A549 (cell line): ENCODE measurements around the gene PDK4. TPM values are rescaled to one million over a fixed set of nuclear protein-coding genes. Genes with fewer than 3 reads are reported as not detected.

Experiments
- ATAC-seq, 2 experiments: fragments of 200-7000 bp in 1 of 2; fragments of >200 bp in 1 of 2; cut with Nextera tagmentation in 1 of 2; cut with Tn5 transposase in 1 of 2; 3 replicates each; pipeline versions ENCODE4 v1.8.0 to v1.9.1; 2018 to 2020; ENCODE audit warnings: mild to moderate bottlenecking in 1 of 2, moderate library complexity in 1 of 2
- CTCF ChIA-PET: fragments of 300-600 bp; sonication (Branson Sonifier 250); formaldehyde crosslinking; extraction: SDS; loops from one replicate; lab custom pipeline; 2021; ENCODE audit warnings: antibody characterized with exemption, inconsistent platforms; lab: Yijun Ruan, JAX
- POLR2A ChIA-PET: fragments of 350-600 bp; formaldehyde crosslinking; extraction: SDS; loops from one replicate; lab custom pipeline; 2021; ENCODE audit warnings: antibody characterized with exemption, inconsistent platforms; lab: Yijun Ruan, JAX
- DNase-seq, 2 experiments: peaks; one replicate each; pipeline versions ENCODE4 v3.0.0 to v3.0.0-alpha.2; 2011 to 2016; ENCODE audit warnings: low read depth in 1 of 2, low spot score in 1 of 2
- FAIRE-seq: peaks from 2 replicates; lab custom pipeline; 2011; peaks lifted over from hg19 to GRCh38; lab: Jason Lieb, UNC
- H3K27ac ChIP-seq, 2 experiments: fragments of >200 bp; sonication (Bioruptor Twin); formaldehyde crosslinking; 3 replicates each; pipeline ENCODE4 v1.5.1; 2016 to 2017
- H3K4me1 ChIP-seq: fragments of >200 bp; sonication (Bioruptor Twin); formaldehyde crosslinking; 3 replicates; pipeline ENCODE4 v1.6.1; 2016
- H3K4me2 ChIP-seq: fragments of >200 bp; sonication (Bioruptor Twin); formaldehyde crosslinking; 3 replicates; pipeline ENCODE4 v1.6.1; 2016
- H3K4me3 ChIP-seq: fragments of >200 bp; sonication (Bioruptor Twin); formaldehyde crosslinking; 3 replicates; pipeline ENCODE4 v1.5.1; 2016
- H3K9me3 ChIP-seq: fragments of >200 bp; sonication (Bioruptor Twin); formaldehyde crosslinking; 3 replicates; pipeline ENCODE4 v1.6.1; 2016
- CBX8 ChIP-seq: fragments of 200-600 bp; sonication (generic); IDR thresholded peaks from 2 replicates; pipeline ENCODE4 v1.6.1; 2016
- FOSL2 ChIP-seq, 2 experiments: fragments of 450-650 bp in 1 of 2; fragments of >200 bp in 1 of 2; sonication (Bioruptor Twin) in 1 of 2; formaldehyde crosslinking; IDR thresholded peaks; 2 replicates each; pipeline versions ENCODE4 v1.5.0 to v1.6.1; 2016 to 2020; ENCODE audit warnings: mild to moderate bottlenecking in 1 of 2, moderate library complexity in 1 of 2
- HEYL ChIP-seq: fragments of 250-450 bp; sonication (Bioruptor Pico); IDR thresholded peaks from 2 replicates; pipeline ENCODE4 v1.8.0; 2021; ENCODE audit warnings: mild to moderate bottlenecking, moderate library complexity
- KDM1A ChIP-seq: fragments of 200-600 bp; sonication (generic); IDR thresholded peaks from 2 replicates; pipeline ENCODE4 v1.6.1; 2016; ENCODE audit warnings: low read depth, mild to moderate bottlenecking
- KDM5A ChIP-seq: fragments of 200-600 bp; sonication (generic); IDR thresholded peaks from 2 replicates; pipeline ENCODE4 v1.6.1; 2016; ENCODE audit warnings: antibody characterized with exemption, mild to moderate bottlenecking
- MAX ChIP-seq: IDR thresholded peaks from 2 replicates; pipeline ENCODE4 v1.6.1; 2012
- MAZ ChIP-seq: fragments of 150-350 bp; IDR thresholded peaks from 2 replicates; pipeline ENCODE4 v1.6.1; 2014; ENCODE audit warnings: antibody characterized with exemption, low read depth, low read length, borderline replicate concordance
- RCOR1 ChIP-seq: fragments of 150-350 bp; IDR thresholded peaks from 2 replicates; pipeline ENCODE4 v1.6.1; 2014; ENCODE audit warnings: antibody characterized with exemption, low read length, low read depth
- REST ChIP-seq: fragments of 200-600 bp; sonication (generic); IDR thresholded peaks from 2 replicates; pipeline ENCODE4 v1.6.1; 2016; ENCODE audit warnings: antibody characterized with exemption, mild to moderate bottlenecking, moderate library complexity
- ZC3H11A ChIP-seq: fragments of 450-650 bp; IDR thresholded peaks from 2 replicates; pipeline ENCODE4 v1.6.1; 2014; ENCODE audit warnings: antibody characterized with exemption, mild to moderate bottlenecking
- ZNF302 ChIP-seq: fragments of 250-450 bp; sonication (Bioruptor Pico); IDR thresholded peaks from 2 replicates; pipeline ENCODE4 v1.9.0; 2021; ENCODE audit warnings: inconsistent platforms, mild to moderate bottlenecking, moderate library complexity
- ZSCAN20 ChIP-seq: fragments of 250-450 bp; sonication (Bioruptor Pico); IDR thresholded peaks from 2 replicates; pipeline ENCODE4 v1.8.0; 2022; ENCODE audit warnings: mild to moderate bottlenecking, moderate library complexity
- WGBS: methylation state at CpG from one replicate; pipeline ENCODE4 v1.1.6; 2017; ENCODE audit errors: missing lambda C conversion rate; 5-methylcytosine and 5-hydroxymethylcytosine counted together
- polyA plus RNA-seq, 4 experiments: library from polyadenylated mRNA; depleted of rRNA in 3 of 4; stranded (reverse); fragments of >200 nt; fragmentation: RNase III in 1 of 4; extraction: RNeasy Plus Mini Kit Qiagen cat#74134 plus additional on column Dnase treatment in 1 of 4; gene quantifications; 2 replicates in 3 of 4; 3 replicates in 1 of 4; pipeline ENCODE4 v1.2.3, GENCODE V29; 2011 to 2017
- TF ChIP-seq, protein P1 (sequence below): fragments of >200 bp; sonication (Bioruptor Twin); formaldehyde crosslinking; IDR thresholded peaks from 3 replicates; pipeline ENCODE4 v1.6.1; 2016
- TF ChIP-seq, protein P2 (sequence below): fragments of 150-350 bp; IDR thresholded peaks from 2 replicates; pipeline ENCODE4 v1.6.1; 2014; ENCODE audit warnings: low read depth, mild to moderate bottlenecking, low read length

Gene PDK4
- polyA plus RNA-seq, 2 of the 4 experiments (the other 2 are of a cell fraction), result 8.6 to 21.9 TPM

DNA sequence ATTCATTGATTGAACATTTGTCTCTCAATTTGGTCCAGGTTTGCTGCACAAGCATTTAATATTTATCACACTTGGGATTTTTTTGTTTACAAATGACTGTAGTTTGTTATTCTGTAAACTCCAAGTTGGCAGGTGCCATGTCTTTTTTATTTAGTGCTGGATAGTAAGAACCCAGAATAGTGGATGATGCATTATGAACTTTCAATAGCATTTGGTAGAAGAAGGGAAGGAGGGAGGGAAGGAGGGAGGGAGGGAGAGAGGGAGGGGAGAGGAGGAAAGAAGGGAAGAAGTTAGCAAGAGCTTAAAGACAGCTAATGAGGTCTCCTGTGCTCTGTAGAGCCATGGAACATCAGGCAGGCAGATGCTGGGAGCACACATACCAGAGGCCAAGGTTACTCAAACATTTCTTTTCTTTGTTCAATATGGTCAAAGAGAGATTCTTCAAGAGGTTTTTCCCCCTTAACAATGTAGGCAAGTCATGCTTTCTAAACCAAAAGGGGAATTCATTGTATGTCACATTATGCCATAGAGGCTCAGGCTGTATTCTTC, 25.8 kb upstream of the PDK4 start:
- ChIA-PET POLR2A (no interaction called here), CTCF (interaction anchor here (0.9 to 1.0 kb wide), 2 partner anchors 64 to 69 kb away, joined by 3 read pairs; no protein-coding TSS in a partner anchor)
- ATAC-seq, result no peak
- no peak overlapping the region for H3K4me3 ChIP-seq
- no peaks in the 10 kb centered on the region for H3K9me3 ChIP-seq
- no peaks in the 10 kb centered on the region for H3K4me1 ChIP-seq
- H3K27ac ChIP-seq, result peak overlapping the region; percentile 37 to 41; a peak in 2 of 6 replicates
- TF ChIP-seq KDM1A, result no peak
- no peak for TF ChIP-seq ZC3H11A
- FAIRE-seq, result no peak
- no peak overlapping the region for H3K4me2 ChIP-seq
- DNase-seq, result no peak

DNA sequence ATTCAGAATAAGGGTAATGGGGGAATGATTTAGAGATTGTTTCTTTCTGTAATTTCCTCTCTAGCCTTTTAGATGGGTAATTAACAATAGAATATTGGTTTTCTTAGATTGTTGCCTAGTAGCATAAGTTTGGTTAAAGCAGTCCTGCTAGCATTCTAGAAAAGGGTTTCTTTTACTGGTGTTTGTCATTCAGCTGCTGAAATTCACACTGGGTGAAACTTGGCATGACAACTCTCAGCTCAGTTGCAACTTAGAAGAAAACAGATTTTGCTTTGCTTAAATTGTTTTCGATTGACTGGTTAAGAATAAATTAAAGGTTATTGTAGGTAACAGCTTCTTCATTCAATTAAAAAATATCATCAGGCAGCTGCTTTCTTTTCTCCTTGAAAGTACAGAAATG, 25.1 kb upstream of the PDK4 start:
- CTCF ChIA-PET, result interaction anchor here (0.9 to 1.0 kb wide), 2 partner anchors 64 to 69 kb away, joined by 3 read pairs; no protein-coding TSS in a partner anchor

GRCh38 chr7:95620631-95621030, 24.3 kb upstream of the PDK4 start:
- WGBS, result 77% methylated on average over 3 of the region's 3 CpGs
- no peaks in the 10 kb centered on the region for H3K4me1 ChIP-seq
- POLR2A ChIA-PET, result no interaction called here
- no peak overlapping the region for H3K27ac ChIP-seq
- no peak for FAIRE-seq
- no peak for DNase-seq
- no peak overlapping the region for H3K4me2 ChIP-seq
- no peak overlapping the region for H3K4me3 ChIP-seq
- no peak for ATAC-seq
- CTCF ChIA-PET, result no interaction called here
- H3K9me3 ChIP-seq, result no peaks in the 10 kb centered on the region
- TF ChIP-seq, protein P1, sequence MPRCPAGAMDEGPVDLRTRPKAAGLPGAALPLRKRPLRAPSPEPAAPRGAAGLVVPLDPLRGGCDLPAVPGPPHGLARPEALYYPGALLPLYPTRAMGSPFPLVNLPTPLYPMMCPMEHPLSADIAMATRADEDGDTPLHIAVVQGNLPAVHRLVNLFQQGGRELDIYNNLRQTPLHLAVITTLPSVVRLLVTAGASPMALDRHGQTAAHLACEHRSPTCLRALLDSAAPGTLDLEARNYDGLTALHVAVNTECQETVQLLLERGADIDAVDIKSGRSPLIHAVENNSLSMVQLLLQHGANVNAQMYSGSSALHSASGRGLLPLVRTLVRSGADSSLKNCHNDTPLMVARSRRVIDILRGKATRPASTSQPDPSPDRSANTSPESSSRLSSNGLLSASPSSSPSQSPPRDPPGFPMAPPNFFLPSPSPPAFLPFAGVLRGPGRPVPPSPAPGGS, result no peak
- TF ChIP-seq RCOR1, result no peak
- TF ChIP-seq MAX, result no peak

More for the DNA sequence above, 25.1 kb upstream of the PDK4 start:
- FAIRE-seq (no peak), ATAC-seq (no peak), DNase-seq (no peak)
- Histone ChIP-seq H3K9me3 (no peaks in the 10 kb centered on the region), H3K4me1 (no peaks in the 10 kb centered on the region), H3K27ac (no peak overlapping the region), H3K4me3 (no peak overlapping the region), H3K4me2 (no peak overlapping the region)
- 23% methylated on average over 1 of the region's 1 CpG for WGBS
- TF ChIP-seq KDM5A (no peak), CBX8 (no peak), ZSCAN20 (no peak), REST (no peak), MAZ (no peak), ZNF302 (no peak), HEYL (CRISPR knock-in tag) (no peak), FOSL2 (IDR thresholded peaks at IDR 0.05) (no peak), FOSL2 (CRISPR knock-in tag; IDR thresholded peaks at IDR 0.05) (no peak)
- TF ChIP-seq, protein P2, sequence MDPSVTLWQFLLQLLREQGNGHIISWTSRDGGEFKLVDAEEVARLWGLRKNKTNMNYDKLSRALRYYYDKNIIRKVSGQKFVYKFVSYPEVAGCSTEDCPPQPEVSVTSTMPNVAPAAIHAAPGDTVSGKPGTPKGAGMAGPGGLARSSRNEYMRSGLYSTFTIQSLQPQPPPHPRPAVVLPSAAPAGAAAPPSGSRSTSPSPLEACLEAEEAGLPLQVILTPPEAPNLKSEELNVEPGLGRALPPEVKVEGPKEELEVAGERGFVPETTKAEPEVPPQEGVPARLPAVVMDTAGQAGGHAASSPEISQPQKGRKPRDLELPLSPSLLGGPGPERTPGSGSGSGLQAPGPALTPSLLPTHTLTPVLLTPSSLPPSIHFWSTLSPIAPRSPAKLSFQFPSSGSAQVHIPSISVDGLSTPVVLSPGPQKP, result no peak
- POLR2A ChIA-PET, result no interaction called here
